Neural cell (in vitro differentiated cells): ENCODE results near the gene SARNP. TPM values are rescaled to one million over a fixed set of nuclear protein-coding genes. Genes with fewer than 3 reads are reported as not detected.

Experiments used
- H2AFZ ChIP-seq: fragments of 200-600, 300-800 bp; sonication (generic), shearing (Covaris generic); 2 replicates; pipeline ENCODE4 v1.6.0; 2014; ENCODE audit warnings: low read depth, mild to moderate bottlenecking, antibody characterized with exemption, low read length, moderate library complexity
- H3F3A ChIP-seq: fragments of 200-600 bp; shearing (Covaris generic); 2 replicates; pipeline ENCODE4 v1.6.1; 2016; ENCODE audit warnings: mild to moderate bottlenecking, moderate library complexity, mixed read lengths, antibody characterized with exemption, low read length; ENCODE audit not compliant: insufficient read depth, poor library complexity, severe bottlenecking
- H3K27ac ChIP-seq: fragments of 200-600, 300-800 bp; sonication (generic), shearing (Covaris generic); 2 replicates; pipeline ENCODE4 v1.5.1; 2014; ENCODE audit warnings: mild to moderate bottlenecking, low read length, moderate library complexity
- H3K27me3 ChIP-seq: fragments of 300-800, 200-600 bp; sonication (generic), shearing (Covaris generic); 2 replicates; pipeline ENCODE4 v1.6.0; 2014; ENCODE audit warnings: mild to moderate bottlenecking, low read depth, low read length, moderate library complexity; ENCODE audit not compliant: insufficient read depth
- H3K36me3 ChIP-seq: fragments of 300-800, 200-600 bp; sonication (generic), shearing (Covaris generic); 2 replicates; pipeline ENCODE4 v1.5.1; 2014; ENCODE audit warnings: mild to moderate bottlenecking, antibody characterized with exemption, low read length, moderate library complexity; ENCODE audit not compliant: insufficient read depth
- H3K4me2 ChIP-seq: fragments of 300-800, 200-600 bp; sonication (generic), shearing (Covaris generic); 2 replicates; pipeline ENCODE4 v1.6.0; 2014; ENCODE audit warnings: mild to moderate bottlenecking, low read length
- H3K4me3 ChIP-seq: fragments of 300-800, 200-600 bp; sonication (generic), shearing (Covaris generic); 2 replicates; pipeline ENCODE4 v1.5.1; 2014; ENCODE audit warnings: mild to moderate bottlenecking, low read length, moderate library complexity
- H3K79me2 ChIP-seq: fragments of 200-600 bp; shearing (Covaris generic); replicated peaks from 2 replicates; pipeline ENCODE4 v1.6.0; 2014; ENCODE audit warnings: mild to moderate bottlenecking, low read length, moderate library complexity; ENCODE audit not compliant: insufficient read depth
- H3K9ac ChIP-seq: fragments of 300-800, 200-600 bp; sonication (generic), shearing (Covaris generic); 2 replicates; pipeline ENCODE4 v1.6.1; 2016; ENCODE audit warnings: mild to moderate bottlenecking, low read length, mixed read lengths
- H3K9me2 ChIP-seq: fragments of 200-600 bp; shearing (Covaris generic); 2 replicates; pipeline ENCODE4 v1.6.1; 2016; ENCODE audit warnings: mild to moderate bottlenecking, low read length, mixed read lengths; ENCODE audit not compliant: insufficient read depth
- H3K9me3 ChIP-seq: fragments of 200-600, 300-800 bp; sonication (generic), shearing (Covaris generic); 2 replicates; pipeline ENCODE4 v1.6.1; 2016; ENCODE audit warnings: mild to moderate bottlenecking, mixed run types, low read length, moderate library complexity, mixed read lengths
- H4K20me1 ChIP-seq: fragments of 200-600 bp; shearing (Covaris generic); 2 replicates; pipeline ENCODE4 v1.6.1; 2016; ENCODE audit warnings: mild to moderate bottlenecking, mixed run types; ENCODE audit not compliant: insufficient read depth
- EZH2 ChIP-seq: fragments of 200-600, 300-800 bp; shearing (Covaris generic), sonication (generic); IDR thresholded peaks from 2 replicates; pipeline ENCODE4 v1.6.1; 2014; ENCODE audit warnings: antibody characterized with exemption, low read length, borderline replicate concordance, mild to moderate bottlenecking; ENCODE audit not compliant: insufficient read depth, poor library complexity, severe bottlenecking
- MXI1 ChIP-seq: fragments of 450-650 bp; conservative IDR thresholded peaks from 2 replicates; pipeline ENCODE4 v1.6.1; 2014; ENCODE audit warnings: antibody characterized with exemption, mild to moderate bottlenecking; ENCODE audit not compliant: poor library complexity, severe bottlenecking
- POLR2AphosphoS5 ChIP-seq: IDR thresholded peaks from 2 replicates; pipeline ENCODE4 v1.6.1; 2012
- TAF1 ChIP-seq: IDR thresholded peaks from 2 replicates; pipeline ENCODE4 v1.6.1; 2012; ENCODE audit warnings: low read depth
- polyA plus RNA-seq: library from polyadenylated mRNA; depleted of rRNA; stranded (reverse); fragments of >200 nt; gene quantifications from 2 replicates; pipeline ENCODE4 v1.2.3, GENCODE V29; 2014
- TF ChIP-seq, protein P1 (sequence below): IDR thresholded peaks from 2 replicates; pipeline ENCODE4 v1.6.1; 2012; ENCODE audit warnings: borderline replicate concordance
- TF ChIP-seq, protein P2 (sequence below): fragments of 450-650 bp; IDR thresholded peaks from 2 replicates; pipeline ENCODE4 v1.5.1; 2014; ENCODE audit warnings: antibody characterized with exemption, mild to moderate bottlenecking, moderate library complexity; ENCODE audit not compliant: poor library complexity, severe bottlenecking

Gene SARNP
- polyA plus RNA-seq, 1 donor from 2014 or later = 332 TPM

DNA sequence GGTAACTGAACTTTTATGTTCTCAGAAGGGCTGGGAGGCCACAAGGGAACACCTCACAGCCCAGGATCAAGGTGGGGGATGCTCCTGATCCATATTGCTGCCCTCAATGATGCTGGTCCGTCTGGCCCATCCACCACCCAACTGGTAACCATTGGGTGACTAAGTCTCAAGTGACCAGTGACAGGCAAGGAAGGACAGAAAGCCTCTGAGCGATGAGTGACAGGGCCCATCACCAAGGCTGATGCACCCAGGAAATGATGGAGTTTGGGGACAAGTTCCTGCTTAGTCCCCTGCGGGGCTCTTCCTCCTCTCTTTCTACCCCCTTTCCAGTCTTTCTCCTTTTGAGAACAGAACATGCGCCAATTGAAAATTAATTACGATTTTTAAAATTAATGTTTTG is 27.8 kb upstream of the SARNP start:
- H3F3A ChIP-seq = no peaks in the 10 kb centered on the region
- no peaks in the 10 kb centered on the region for H4K20me1 ChIP-seq
- H3K79me2 ChIP-seq = no peaks in the 10 kb centered on the region
- no peak for TF ChIP-seq POLR2AphosphoS5
- TF ChIP-seq, protein P1, sequence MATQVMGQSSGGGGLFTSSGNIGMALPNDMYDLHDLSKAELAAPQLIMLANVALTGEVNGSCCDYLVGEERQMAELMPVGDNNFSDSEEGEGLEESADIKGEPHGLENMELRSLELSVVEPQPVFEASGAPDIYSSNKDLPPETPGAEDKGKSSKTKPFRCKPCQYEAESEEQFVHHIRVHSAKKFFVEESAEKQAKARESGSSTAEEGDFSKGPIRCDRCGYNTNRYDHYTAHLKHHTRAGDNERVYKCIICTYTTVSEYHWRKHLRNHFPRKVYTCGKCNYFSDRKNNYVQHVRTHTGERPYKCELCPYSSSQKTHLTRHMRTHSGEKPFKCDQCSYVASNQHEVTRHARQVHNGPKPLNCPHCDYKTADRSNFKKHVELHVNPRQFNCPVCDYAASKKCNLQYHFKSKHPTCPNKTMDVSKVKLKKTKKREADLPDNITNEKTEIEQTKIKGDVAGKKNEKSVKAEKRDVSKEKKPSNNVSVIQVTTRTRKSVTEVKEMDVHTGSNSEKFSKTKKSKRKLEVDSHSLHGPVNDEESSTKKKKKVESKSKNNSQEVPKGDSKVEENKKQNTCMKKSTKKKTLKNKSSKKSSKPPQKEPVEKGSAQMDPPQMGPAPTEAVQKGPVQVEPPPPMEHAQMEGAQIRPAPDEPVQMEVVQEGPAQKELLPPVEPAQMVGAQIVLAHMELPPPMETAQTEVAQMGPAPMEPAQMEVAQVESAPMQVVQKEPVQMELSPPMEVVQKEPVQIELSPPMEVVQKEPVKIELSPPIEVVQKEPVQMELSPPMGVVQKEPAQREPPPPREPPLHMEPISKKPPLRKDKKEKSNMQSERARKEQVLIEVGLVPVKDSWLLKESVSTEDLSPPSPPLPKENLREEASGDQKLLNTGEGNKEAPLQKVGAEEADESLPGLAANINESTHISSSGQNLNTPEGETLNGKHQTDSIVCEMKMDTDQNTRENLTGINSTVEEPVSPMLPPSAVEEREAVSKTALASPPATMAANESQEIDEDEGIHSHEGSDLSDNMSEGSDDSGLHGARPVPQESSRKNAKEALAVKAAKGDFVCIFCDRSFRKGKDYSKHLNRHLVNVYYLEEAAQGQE = no peak
- H3K9ac ChIP-seq = no peak overlapping the region
- no peaks in the 10 kb centered on the region for H3K36me3 ChIP-seq
- H3K4me3 ChIP-seq = no peak overlapping the region
- no peak overlapping the region for H2AFZ ChIP-seq
- no peaks in the 10 kb centered on the region for H3K9me2 ChIP-seq
- no peaks in the 10 kb centered on the region for H3K27me3 ChIP-seq
- no peak overlapping the region for H3K27ac ChIP-seq
- H3K4me2 ChIP-seq = no peak overlapping the region
- H3K9me3 ChIP-seq = no peaks in the 10 kb centered on the region

DNA sequence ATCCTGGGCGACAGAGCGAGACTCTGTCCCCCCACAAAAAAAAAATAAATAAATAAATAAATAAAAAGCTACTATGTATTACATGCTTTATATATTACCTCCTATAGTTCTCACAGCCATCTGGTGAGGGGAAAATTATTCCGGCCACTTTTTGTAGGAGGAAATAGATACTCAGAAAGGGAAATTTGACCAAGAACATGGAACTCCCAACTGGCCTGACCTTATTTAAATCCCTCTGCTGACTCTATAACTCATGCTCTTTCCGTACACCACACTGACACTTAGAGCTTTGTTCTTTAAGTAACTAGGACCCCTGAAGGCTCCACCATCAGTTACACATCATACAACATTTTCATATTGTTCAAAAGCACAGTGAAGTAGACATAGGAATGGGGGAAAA is 27.4 kb upstream of the SARNP start:
- H2AFZ ChIP-seq = no peak overlapping the region
- H3K4me2 ChIP-seq = no peak overlapping the region
- H4K20me1 ChIP-seq = no peaks in the 10 kb centered on the region
- TF ChIP-seq, protein P1 = no peak
- no peak for TF ChIP-seq POLR2AphosphoS5
- TF ChIP-seq MXI1 = no peak
- no peak for TF ChIP-seq EZH2
- no peak for TF ChIP-seq TAF1
- TF ChIP-seq, protein P2, sequence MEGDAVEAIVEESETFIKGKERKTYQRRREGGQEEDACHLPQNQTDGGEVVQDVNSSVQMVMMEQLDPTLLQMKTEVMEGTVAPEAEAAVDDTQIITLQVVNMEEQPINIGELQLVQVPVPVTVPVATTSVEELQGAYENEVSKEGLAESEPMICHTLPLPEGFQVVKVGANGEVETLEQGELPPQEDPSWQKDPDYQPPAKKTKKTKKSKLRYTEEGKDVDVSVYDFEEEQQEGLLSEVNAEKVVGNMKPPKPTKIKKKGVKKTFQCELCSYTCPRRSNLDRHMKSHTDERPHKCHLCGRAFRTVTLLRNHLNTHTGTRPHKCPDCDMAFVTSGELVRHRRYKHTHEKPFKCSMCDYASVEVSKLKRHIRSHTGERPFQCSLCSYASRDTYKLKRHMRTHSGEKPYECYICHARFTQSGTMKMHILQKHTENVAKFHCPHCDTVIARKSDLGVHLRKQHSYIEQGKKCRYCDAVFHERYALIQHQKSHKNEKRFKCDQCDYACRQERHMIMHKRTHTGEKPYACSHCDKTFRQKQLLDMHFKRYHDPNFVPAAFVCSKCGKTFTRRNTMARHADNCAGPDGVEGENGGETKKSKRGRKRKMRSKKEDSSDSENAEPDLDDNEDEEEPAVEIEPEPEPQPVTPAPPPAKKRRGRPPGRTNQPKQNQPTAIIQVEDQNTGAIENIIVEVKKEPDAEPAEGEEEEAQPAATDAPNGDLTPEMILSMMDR = no peak
- H3K36me3 ChIP-seq = no peaks in the 10 kb centered on the region
- no peaks in the 10 kb centered on the region for H3K27me3 ChIP-seq
- no peak overlapping the region for H3K27ac ChIP-seq
- H3K4me3 ChIP-seq = no peak overlapping the region
- no peaks in the 10 kb centered on the region for H3K9me3 ChIP-seq
- H3K79me2 ChIP-seq = no peaks in the 10 kb centered on the region
- no peaks in the 10 kb centered on the region for H3F3A ChIP-seq
- no peaks in the 10 kb centered on the region for H3K9me2 ChIP-seq
- H3K9ac ChIP-seq = no peak overlapping the region
